T-helper 22 cell (primary cell): Measurements from ENCODE around the gene AGPAT3.

Experiments
- DNase-seq: peaks from one replicate; pipeline ENCODE4 v3.0.0-alpha.2; 2020; ENCODE audit warnings: low read depth

Gene AGPAT3

GRCh38 chr21:44024257-44024656, 159.2 kb downstream of the AGPAT3 start:
- no peak for DNase-seq

DNA sequence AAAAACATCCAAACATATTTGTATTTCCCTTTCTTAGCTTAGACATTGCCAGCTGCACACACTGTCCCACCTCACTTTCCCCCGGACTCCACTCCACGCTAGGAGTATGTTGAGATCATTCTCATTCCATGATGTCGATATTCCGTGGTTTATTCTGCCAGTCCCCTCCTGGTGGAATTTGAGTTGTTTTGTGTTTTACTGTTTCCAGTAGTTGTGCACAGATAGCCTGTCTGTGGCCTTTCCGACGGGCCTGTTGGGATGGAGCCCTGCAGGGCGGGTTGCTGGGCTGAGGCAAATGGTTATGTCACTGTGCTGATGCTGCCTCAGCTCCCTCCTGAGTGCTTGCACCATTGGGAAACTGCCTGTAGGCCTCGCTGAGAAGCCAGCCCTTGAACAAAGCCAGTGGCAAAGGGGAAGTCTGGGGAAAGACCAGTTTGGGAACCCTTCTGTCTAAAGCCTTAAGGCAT, 159.9 kb downstream of the AGPAT3 start:
- no peak for DNase-seq

DNA sequence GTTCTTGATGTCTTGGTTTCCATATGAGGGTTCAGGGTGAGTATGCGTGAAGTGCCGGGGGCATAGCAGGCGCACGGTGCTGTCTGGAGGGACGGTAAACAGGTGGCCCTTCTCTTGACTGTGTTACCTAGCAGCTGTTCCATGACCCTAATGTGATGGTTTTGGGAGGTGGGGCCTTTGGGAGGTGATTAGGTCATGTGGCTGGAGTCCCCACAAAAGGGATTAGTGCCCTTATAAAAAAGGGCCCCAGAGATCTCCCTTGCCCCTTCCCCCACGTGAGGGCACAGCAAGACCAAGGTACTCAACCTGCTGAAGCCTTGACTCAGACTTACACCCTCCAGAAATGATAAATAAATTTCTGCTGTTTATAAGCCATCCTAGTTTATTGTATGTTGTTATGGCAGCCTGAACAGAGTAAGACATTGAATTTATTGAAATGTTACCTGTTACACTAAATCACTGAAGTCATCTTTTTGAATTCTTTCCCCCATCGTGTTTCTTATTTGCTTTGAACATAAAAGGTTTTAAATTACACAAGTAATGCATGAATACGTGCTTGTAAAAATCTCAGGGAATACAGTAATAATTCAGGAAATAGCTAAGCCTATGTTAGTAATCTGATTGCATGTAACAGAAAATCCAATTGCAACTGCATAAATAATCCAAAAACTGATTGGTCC, 162.7 kb downstream of the AGPAT3 start:
- DNase-seq = no peak

DNA sequence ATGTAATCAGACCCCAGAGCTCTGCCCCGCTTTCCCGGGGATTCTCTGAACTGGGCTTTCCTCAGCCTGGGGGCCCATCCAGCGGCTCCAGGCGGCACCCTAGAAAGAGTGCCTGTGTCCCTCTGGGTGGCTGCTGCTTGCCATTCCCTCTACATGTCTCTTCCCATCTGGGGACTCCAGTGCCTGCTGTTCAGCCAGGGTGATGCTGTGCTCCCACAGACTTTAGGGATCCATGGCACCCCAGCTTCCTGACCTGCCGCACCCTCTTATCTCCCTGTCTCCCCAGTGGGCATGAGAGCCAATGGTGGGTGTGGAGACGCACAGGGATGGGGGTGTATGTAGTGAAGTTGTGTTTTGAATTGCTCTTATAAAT, 163.2 kb downstream of the AGPAT3 start:
- DNase-seq = no peak

- DNase-seq = no peak
Measured at GRCh38 chr21:44029460-44030087, 164.6 kb downstream of the AGPAT3 start.

DNA sequence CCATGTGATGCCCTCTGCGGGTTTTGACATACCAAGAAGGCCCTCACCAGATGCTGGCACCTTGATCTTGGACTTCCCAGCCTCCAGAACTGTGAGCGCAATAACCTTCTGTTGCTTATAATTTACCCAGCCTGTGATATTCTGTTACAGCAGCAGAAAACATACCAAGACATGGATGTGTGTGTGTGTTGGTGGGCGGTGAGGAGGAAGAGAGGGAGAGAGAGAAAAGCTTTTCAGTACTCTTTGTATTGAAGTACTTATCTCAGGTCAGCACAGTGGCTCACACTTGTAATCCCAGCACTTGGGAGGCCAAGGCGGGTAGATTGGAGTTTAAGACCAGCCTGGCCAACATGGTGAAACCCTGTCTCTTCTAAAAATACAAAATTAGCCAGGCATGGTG, 170.2 kb downstream of the AGPAT3 start:
- no peak for DNase-seq
